ENCODE measurements around the gene CDK10.
A peak's percentile ranks its signal among the peaks of the same experiment; 100 is the strongest.

Gene CDK10

DNA sequence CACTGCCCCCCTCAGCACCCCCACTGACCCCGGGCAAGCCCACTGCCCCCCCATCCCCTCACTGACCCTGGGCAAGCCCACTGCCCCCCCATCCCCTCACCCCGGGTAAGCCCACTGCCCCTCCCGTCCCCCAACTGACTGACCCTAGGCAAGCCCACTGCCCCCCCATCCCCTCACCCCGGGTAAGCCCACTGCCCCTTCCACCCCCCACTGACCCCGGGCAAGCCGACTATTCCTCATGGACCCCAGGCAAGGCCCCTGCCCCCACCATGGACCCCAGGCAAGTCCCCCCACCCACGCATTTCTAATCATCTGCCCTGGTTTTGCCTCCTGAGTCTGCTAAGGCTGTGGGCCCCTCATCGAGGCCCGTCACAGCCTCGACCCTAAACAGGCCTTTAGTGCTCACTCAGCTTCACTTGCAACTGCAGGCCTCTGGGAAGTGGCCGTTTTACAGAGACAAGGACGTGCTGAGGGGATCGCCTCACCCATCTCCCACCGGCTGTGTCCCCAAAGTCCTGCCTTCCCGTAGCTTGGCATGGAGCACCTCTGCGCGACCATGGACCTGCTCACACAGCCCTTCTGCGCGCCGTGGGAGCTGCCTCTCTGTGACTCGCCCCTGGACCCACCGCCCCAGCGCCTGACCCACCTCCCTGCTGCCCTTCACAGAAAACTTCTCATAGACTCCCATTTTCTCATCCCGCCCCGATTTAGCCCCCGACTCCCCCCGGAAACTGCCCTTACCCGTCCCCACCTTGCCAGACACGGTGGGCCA lies 30.6 kb downstream of the CDK10 start:
- no peak for DNase-seq

DNA sequence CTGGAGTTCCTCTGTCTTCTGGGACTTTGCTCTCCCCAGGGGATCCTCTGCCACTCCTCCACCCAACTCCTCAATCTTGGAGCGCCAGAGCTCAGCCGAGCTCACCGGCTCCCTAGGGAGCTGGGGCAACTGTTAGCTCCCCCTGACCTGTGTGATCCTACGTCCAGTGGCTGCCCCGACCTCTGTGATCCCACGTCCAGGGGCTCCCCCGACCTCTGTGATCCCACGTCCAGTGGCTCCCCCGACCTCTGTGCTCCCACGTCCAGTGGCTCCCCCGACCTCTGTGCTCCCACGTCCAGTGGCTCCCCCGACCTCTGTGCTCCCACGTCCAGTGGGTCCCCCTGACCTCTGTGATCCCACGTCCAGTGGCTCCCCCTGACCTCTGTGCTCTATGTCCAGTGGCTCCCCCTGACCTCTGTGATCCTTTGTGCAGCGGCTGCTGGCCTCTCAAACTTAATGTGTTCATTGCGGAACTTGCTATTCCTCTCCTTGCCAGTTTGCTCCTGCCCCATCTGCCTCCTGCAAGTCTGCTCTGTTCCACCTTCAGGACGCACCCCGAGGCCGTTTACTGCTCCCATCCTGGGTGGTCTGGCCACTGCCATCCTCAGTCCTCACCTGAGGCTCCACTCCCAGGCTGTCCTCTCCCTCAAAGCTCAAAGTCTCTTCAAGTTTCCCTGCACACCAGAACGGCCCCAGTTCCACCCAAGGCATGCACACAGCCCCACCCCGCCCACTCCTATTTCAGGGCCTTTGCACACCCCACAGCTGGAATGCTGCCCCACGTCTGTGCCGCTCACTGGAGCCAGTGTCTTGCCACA lies 31.4 kb downstream of the CDK10 start:
- DNase-seq, result no peak

DNA sequence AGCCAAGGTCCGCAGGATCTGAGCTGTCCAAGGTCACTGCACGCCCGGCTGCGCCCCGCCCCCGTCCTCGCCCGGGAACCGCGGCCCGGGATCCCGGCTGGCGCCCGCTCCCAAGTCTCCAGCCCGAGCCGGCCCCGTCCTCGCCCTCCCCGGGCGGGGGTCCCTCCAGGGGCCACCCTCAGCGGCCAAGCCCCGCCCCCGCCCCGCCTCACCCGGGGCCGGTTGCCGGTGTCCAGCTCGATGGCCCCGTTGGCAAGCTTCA lies 34.0 kb downstream of the CDK10 start:
- no peak for DNase-seq

- DNase-seq, result peak; percentile 79
Measured at GRCh38 chr16:89720813-89721545, 34.5 kb downstream of the CDK10 start, which contains the start of the genes VPS9D1 and ZNF276. VPS9D1 (minus strand) TSS chr16:89720898; CDS start chr16:89720861, 37 bp downstream. ZNF276 (plus strand) TSS chr16:89721537; CDS start chr16:89721641, 104 bp downstream.

- peak; percentile 94 for DNase-seq
Measured at GRCh38 chr16:89721546-89722391, 35.3 kb downstream of the CDK10 start.

DNA sequence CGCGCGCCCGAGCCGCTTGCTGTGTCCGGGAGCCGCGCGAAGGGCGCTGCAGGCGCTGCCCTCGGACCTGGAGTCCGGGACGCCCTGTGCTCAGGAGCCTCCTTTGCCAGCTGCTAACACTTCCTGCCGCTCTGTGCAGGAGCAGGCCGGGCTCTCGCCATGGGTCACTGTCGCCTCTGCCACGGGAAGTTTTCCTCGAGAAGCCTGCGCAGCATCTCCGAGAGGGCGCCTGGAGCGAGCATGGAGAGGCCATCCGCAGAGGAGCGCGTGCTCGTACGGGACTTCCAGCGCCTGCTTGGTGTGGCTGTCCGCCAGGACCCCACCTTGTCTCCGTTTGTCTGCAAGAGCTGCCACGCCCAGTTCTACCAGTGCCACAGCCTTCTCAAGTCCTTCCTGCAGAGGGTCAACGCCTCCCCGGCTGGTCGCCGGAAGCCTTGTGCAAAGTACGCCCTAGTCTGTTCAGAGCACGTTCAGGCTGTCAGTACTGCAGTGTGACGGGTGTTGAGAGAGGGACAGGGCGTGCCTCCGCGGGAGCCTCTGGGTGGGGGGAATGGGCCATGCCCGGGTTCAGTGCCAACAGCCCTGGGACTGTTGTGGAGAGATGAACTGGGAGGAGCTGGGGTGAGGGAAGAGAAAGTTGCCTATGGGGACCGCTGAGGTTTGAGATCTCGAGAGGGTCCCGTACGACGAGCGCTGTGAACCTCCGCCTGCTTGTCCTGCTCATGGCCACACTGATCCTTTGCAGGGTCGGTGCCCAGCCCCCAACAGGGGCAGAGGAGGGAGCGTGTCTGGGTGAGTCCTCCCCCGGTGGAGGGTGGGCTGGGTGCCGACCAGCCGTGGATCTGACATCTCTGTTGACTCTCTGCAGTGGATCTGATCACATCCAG lies 36.1 kb downstream of the CDK10 start:
- peak; percentile 91 for DNase-seq

- peak; percentile 93 for DNase-seq
Measured at GRCh38 chr16:89723279-89724250, 37.1 kb downstream of the CDK10 start.

- no peak for DNase-seq
Measured at GRCh38 chr16:89727406-89728120, 41.1 kb downstream of the CDK10 start.

GRCh38 chr16:89729293-89729692 lies 42.8 kb downstream of the CDK10 start:
- no peak for DNase-seq

DNA sequence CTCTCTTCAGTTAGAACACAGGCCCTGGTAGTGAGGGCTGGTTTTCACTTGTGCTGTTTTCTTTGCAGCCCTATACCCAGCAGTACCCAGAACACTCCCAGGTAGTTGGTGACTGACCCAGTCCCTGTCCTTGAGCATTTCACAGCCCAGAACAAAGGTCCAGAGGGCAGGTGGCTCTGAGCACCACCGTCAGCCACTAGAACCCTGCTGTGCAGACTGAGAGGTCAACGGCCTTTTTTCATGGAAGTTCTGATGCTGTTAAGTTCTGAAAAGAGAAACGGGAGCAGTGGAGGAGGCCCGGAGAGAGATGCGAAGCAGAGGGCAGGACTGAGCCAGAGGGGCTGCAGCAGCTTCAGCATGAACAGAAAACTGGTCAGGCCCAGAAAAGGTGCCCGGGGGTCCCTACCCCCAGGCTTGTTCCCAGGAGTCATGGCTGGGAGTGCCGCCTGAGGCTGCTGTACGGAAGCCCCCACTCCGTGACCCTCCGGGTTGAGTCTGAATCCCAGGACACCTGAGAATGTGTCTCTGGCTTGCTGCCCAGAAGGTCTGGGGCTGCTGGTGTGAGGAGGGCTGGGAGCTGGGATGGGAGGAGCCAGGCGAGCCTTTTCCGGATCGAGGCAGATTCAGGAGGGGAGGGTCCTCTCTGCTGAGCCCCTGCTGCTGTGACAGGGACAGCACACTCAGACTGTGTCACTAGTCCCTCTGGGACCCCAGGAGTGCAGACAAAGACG lies 43.5 kb downstream of the CDK10 start:
- no peak for DNase-seq

DNA sequence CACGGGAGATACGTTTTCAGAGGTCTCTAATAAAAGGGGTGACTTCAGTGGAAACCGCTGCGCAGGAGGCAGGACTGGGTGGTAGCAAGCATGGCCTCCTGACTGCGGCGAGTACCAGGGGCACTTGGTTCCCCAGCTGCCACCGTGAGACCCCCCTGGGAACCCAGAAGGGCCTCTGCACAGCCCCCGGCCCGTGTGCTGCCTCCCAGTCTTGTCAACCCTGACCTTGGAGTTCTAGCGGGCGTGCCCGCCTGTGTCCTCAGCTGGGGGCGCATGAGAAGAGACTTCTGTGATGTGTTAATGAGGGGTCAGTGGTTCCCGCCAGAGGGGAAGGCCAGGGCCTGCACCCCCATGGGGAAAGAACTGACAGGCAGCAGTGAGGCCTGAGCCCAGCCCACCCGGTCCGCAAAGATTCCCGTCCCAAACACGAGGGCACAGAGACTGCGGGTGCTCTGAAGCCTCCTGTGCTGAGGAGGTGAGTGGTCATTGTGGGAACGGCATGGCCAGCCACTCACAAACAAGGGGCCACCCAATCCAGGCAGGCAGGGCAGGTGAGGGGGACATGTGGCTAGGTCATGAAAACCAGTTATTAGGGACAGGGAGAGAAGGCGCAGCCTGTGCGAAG lies 44.2 kb downstream of the CDK10 start:
- DNase-seq, result no peak

GRCh38 chr16:89732142-89732917 lies 45.8 kb downstream of the CDK10 start:
- DNase-seq, result no peak

GRCh38 chr16:89732918-89733242 lies 46.4 kb downstream of the CDK10 start:
- DNase-seq, result no peak

DNA sequence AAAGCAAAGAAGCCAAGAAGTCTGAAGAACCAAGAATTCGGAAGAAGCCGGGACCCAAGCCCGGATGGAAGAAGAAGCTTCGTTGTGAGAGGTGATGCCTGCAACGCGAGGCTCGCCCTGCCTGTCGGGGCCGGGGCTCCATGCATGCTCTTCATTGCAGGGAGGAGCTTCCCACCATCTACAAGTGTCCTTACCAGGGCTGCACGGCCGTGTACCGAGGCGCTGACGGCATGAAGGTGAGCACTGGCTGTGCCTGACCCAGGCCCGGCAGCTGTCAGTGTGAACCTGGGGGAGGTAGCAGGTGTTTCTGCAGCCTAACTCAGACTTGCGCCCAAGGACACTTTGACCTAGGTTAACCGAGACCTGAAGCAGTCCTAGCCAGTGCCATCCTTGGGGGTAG lies 46.8 kb downstream of the CDK10 start:
- no peak for DNase-seq

DNA sequence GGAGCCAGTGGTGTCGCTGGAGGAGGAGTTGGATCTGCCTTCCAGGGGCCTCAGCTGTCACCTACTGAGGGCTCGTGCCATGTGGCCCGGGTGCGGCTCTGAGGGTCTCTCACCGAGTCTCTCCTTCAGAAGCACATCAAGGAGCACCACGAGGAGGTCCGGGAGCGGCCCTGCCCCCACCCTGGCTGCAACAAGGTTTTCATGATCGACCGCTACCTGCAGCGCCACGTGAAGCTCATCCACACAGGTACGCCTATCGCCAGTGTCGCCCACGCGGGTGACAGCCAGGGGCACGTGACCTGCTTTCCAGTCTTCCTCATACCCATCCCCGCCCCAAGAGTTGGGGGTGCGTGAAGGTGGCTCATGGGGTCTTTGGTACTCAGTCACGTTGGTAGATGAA lies 47.3 kb downstream of the CDK10 start:
- no peak for DNase-seq

- DNase-seq, result no peak
Measured at GRCh38 chr16:89736554-89736953, 50.1 kb downstream of the CDK10 start.

DNA sequence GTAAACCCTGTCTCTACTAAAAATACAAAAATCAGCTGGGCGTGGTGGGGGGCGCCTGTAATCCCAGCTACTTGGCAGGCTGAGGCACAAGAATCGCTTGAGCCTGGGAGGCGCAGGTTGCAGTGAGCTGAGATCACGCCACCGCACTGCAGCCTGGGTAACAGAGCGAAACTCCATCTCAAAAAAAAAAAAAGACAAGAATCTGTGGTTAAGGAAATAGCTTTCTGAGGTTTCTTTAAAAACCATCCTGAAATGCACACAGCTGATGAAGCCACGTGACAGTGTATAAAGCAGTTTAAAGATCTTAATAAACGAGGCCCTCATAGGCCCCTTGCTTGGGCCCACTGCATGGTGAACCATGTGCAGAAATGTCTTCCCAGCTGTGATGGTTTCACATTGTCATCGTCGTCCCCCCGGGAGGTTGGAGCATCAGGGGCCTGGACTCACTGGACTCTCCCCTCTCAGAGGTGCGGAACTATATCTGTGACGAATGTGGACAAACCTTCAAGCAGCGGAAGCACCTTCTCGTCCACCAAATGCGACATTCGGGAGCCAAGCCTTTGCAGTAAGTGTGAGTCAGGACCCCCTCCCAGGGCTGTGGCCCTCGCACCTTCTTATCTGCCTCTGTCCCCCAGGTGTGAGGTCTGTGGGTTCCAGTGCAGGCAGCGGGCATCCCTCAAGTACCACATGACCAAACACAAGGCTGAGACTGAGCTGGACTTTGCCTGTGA lies 51.0 kb downstream of the CDK10 start:
- peak; percentile 56 for DNase-seq
